Activated T-helper 1 cell treated with Interleukin-2 at 50 U/mL for 16 hours (primary cell): ENCODE results near the gene NFATC2IP.
"Not testable (repeated sequence)": the region's sequence is repeated elsewhere in the genome, so short reads cannot be mapped to it uniquely, and the experiment has no call there.

Experiments
- DNase-seq: peaks from one replicate; pipeline ENCODE4 v3.0.0-alpha.2; 2020; ENCODE audit warnings: low read depth

NFATC2IP gene

DNA sequence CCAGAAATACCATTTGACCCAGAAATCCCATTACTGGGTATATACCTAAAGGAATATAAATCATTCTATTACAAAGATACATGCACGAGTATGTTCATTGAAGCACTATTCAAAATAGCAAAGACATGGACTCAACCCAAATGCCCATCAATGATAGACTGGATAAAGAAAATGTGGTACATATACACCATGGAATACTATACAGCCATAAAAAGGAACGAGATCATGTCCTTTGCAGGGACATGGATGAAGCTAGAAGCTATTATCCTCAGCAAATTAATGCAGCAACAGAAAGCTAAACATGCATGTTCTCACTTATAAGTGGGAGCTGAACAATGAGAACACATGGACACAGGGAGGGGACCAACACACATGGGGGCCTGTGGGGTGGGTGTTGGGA, 24.5 kb upstream of the NFATC2IP start:
- not testable (repeated sequence) for DNase-seq

DNA sequence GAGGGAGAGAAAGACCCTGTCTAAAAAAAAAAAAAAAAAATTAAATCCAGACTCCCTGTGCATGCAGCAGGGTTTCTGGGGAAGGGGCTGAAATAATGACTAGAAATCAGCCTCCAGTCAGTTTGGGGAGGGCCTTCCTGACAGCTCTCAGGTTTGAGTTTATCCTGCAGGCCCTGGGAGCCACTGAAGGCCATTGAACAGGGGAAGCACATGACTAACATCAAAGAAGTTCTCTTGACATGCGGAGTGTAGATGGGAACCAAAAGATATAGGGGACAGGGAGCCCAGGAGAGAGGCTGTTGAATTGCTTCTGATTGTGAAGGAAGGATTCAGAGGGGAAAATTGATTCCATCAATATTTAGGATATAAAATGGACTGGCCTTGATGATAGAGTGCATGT, 22.9 kb upstream of the NFATC2IP start:
- DNase-seq = no peak

DNA sequence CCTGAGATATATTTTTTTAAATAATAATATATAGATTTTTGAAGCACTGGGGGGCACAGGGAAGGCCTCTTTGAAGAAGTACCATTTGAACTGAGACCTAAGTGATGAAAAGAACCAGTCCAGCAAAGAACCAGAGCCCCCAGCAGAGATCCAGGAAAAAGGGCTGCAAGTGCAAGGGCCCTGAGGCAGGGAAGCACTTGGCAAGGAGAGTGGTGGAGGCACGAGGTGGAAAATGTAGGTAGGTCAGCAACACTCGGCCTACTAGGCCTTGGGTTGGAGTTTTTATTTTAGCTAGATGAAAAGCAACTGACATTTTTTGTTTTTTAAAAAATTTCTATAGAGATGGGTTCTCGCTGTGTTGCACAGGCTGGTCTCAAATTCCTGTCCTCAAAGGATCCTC, 20.5 kb upstream of the NFATC2IP start:
- DNase-seq = no peak

DNA sequence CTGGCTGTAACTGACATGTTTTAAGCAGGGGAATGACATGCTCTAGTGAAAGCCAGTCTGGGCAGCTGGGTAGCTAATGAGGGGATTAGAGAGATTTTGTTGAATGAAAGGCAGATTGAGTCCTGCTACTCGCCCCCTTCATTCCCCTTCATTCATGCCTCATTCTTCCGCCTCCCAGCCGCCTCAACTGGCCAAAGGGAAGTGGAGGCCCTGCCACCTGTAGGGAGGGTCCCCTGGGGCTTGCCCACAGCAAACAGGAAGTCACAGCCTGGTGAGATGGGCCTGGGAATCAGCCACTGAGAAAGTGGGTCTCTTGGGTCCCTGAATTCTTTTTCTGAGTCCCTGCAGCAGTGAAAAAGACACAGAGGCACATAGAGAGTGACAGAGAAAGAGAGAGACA, 20.1 kb upstream of the NFATC2IP start:
- no peak for DNase-seq

DNA sequence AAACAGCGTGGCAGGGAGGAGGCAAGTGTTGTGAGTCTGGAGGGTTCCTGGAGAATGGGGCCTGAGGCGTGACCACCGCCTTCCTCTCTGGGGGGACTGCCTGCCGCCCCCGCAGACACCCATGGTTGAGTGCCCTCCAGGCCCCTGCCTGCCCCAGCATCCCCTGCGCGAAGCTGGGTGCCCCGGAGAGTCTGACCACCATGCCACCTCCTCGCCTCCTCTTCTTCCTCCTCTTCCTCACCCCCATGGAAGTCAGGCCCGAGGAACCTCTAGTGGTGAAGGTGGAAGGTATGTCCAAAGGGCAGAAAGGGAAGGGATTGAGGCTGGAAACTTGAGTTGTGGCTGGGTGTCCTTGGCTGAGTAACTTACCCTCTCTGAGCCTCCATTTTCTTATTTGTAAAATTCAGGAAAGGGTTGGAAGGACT, 18.9 kb upstream of the NFATC2IP start, which contains the start of gene CD19:
CD19 (plus strand) TSS at position 171 of the 425 bp plus-strand sequence; CDS start at position 201, 30 bp downstream.
- no peak for DNase-seq

DNA sequence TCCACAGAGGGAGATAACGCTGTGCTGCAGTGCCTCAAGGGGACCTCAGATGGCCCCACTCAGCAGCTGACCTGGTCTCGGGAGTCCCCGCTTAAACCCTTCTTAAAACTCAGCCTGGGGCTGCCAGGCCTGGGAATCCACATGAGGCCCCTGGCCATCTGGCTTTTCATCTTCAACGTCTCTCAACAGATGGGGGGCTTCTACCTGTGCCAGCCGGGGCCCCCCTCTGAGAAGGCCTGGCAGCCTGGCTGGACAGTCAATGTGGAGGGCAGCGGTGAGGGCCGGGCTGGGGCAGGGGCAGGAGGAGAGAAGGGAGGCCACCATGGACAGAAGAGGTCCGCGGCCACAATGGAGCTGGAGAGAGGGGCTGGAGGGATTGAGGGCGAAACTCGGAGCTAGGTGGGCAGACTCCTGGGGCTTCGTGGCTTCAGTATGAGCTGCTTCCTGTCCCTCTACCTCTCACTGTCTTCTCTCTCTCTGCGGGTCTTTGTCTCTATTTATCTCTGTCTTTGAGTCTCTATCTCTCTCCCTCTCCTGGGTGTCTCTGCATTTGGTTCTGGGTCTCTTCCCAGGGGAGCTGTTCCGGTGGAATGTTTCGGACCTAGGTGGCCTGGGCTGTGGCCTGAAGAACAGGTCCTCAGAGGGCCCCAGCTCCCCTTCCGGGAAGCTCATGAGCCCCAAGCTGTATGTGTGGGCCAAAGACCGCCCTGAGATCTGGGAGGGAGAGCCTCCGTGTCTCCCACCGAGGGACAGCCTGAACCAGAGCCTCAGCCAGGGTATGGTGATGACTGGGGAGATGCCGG, 18.2 kb upstream of the NFATC2IP start:
- DNase-seq = no peak

DNA sequence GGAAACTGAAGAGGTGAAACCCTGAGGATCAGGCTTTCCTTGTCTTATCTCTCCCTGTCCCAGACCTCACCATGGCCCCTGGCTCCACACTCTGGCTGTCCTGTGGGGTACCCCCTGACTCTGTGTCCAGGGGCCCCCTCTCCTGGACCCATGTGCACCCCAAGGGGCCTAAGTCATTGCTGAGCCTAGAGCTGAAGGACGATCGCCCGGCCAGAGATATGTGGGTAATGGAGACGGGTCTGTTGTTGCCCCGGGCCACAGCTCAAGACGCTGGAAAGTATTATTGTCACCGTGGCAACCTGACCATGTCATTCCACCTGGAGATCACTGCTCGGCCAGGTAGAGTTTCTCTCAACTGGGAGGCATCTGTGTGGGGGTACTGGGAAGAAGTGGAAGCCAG, 17.6 kb upstream of the NFATC2IP start:
- DNase-seq = no peak

DNA sequence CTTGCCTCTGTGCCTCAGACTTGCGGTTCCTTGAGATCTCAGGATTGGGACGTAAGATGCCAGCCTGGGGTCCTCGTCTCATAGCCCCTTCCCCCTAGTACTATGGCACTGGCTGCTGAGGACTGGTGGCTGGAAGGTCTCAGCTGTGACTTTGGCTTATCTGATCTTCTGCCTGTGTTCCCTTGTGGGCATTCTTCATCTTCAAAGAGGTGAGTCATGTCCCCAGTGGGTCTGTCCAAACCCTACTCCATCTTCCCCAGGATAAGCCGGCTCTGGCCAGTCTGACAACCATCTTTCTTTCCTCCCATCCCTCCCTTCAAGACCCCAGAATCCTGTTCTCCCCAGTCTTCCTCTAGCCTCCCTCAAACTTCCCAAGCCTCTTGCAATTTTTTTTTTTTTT, 15.4 kb upstream of the NFATC2IP start:
- no peak for DNase-seq

DNA sequence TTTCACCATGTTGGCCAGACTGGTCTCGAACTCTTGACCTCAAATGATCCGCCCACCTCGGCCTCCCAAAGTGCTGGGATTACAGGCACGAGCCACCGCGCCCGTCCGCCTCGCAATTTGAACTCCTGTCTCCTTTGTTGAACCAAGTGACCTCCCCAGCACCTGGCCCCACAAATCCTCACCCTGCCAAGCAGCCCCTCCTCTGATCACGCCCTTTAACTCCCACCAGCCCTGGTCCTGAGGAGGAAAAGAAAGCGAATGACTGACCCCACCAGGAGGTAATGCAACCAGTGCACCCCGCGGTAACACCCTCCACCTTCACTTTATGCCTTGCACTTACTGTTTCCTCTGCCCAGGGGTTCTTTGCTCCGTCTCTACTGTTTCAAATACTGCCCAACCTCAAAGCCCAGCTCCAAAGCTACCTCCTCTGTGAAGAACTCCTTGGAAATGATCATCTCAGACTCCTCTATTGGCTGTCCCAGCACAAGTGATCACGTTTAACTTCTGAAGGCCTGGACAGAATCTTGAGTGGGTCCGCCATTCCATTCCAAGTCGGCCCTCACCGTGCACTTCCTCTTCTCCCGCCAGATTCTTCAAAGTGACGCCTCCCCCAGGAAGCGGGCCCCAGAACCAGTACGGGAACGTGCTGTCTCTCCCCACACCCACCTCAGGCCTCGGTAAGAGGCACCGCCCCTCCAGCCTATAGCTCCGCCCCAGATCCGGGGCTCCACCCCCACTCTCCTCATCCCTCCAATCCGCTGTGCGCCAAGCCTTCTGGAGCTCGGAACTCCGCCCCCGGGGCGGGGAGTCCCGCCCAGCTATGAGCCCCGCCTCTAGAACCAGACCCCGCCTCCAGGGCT, 14.6 kb upstream of the NFATC2IP start:
- DNase-seq = peak; percentile 68

DNA sequence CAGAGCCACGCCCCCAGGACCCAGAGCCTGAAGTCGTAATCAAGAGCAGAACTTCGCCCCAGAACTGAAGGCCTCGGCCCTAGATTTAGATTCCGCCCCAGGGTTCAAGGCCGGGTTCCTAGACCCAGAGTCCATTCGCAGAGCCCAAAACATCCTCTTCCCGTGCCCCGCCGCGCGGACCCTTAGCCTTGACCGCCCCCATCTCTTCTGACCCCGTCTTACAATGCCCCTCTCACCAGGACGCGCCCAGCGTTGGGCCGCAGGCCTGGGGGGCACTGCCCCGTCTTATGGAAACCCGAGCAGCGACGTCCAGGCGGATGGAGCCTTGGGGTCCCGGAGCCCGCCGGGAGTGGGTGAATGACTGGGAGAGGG, 14.0 kb upstream of the NFATC2IP start:
- no peak for DNase-seq

DNA sequence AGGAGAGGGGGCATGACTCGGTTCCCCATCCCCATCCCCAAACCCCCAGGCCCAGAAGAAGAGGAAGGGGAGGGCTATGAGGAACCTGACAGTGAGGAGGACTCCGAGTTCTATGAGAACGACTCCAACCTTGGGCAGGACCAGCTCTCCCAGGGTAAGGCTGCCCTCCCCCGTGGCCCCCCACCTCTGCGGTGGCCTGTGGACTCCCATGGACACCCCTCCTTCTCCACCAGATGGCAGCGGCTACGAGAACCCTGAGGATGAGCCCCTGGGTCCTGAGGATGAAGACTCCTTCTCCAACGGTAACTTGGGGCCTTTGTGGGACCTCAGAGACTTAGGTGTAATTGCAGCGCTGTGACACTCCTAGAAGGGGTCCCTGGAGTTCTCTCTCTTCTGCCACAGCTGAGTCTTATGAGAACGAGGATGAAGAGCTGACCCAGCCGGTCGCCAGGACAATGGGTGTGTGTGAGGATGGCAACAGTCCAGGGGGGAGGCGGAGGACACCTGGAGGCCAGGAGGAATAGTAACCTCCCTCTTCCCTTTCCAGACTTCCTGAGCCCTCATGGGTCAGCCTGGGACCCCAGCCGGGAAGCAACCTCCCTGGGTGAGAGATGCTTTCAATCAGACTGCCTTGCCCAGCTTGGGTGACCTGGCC, 13.4 kb upstream of the NFATC2IP start:
- no peak for DNase-seq

DNA sequence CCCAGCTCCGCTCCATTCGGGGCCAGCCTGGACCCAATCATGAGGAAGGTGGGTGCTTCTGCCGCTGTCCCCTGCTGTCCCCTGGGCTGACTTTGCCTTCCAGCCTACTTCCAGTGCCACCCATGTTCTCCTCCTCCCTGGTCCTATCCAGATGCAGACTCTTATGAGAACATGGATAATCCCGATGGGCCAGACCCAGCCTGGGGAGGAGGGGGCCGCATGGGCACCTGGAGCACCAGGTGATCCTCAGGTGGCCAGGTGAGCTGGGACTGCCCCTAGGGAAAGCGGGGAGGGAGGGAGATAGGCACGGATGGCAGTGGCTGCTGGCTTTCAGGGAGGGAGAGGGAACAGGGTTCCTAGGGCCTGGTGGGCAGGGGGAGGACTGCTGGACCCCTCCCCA, 12.0 kb upstream of the NFATC2IP start:
- DNase-seq = no peak

DNA sequence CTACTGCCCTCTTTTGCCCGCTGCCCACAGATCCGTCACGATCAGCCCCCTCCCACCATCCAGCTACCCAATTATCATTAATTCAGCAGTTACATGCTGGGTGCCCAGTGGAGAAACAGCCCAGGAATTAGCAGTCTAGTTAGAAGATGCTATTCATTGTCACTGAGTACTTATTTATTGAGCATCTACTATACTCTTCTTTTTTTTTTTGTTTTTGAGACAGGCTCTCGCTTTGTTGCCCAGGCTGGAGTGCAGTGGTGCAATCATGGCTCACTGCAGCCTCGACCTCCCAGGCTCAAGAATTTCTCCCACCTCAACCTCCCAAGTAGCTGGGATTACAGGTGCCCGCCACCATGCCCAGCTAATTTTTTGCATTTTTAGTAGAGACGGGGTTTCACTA, 10.9 kb upstream of the NFATC2IP start:
- not testable (repeated sequence) for DNase-seq

DNA sequence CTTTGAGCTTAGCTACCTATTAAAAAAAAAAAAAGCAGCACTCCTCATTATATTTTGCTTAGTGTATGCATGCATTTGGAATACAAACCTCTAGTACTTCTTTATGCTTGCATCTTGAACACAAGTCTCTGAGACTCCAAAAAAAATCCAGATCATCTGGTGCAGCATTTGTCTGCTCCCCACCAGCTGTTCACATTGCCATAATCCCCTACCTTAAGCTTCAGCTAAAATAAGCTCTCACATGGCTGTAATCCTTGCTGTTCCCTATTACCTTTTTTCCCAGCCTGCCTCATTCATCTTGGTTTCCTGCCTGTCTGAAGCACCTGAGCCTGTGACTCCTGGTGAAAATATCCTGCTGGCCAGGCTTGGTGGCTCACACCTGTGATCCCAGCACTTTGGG, 7.5 kb upstream of the NFATC2IP start:
- no peak for DNase-seq

DNA sequence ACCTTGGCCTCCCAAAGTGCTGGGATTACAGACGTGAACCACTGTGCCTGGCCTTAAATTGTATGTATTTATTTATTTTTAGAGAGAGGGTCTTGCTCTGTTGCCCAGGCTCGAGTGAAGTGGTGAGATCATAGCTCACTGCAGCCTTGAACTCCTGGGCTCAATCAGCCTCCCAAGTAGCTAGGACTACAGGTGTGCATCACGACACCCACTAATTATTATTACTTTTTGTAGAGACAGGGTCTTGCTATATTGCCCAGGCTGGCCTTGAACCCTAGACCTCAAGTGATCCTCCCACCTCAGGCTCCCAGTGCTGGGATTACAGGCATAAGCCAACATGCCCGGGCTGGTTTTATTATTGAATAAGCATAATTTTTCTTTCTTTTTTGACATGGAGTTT, 4.1 kb upstream of the NFATC2IP start:
- no peak for DNase-seq

DNA sequence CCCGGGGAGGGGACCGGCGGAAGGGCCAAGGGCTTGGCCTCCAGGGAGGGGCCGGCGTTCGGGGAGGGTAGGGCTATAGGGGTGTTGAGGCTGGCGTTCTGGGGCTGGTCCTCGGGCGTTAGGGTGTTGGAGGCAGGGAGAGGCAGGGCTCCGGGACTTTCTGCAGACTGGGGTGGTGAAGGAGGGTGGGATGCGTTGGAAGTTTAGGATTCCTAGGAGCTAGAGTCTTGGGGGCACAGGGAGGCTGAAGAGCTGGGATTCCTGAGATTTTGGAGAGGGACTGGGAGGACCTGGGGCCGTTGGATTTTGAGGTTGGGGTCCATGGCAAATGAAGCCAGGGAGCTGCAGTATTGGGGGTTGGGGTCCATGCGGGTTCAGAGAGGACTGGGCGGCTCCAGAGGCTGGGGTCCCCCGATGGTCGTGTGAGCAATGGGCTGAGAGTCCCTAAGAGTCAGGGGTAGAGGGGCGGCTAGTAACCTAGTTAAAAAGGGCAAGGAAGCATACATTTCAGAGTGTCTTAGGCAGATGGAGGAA, 740 bp downstream of the NFATC2IP start:
- peak; percentile 18 for DNase-seq

DNA sequence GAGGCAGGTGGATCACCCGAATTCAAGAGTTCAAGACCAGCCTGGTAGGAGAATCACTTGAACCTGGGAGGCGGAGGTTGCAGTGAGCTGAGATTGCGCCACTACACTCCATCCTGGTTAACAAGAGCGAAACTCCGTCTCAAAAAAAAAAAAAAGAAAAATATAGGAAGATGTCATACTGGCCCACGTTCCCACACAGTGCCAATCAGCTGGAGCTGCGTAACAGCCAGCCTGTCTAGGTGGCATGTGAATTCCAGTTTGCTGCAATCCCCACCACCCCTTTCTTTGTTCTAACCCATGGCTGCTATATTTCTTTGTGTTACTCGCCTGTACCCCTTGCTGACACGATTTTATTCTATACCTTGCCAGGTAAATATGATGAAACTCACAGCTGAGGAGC, 7.5 kb downstream of the NFATC2IP start:
- no peak for DNase-seq

DNA sequence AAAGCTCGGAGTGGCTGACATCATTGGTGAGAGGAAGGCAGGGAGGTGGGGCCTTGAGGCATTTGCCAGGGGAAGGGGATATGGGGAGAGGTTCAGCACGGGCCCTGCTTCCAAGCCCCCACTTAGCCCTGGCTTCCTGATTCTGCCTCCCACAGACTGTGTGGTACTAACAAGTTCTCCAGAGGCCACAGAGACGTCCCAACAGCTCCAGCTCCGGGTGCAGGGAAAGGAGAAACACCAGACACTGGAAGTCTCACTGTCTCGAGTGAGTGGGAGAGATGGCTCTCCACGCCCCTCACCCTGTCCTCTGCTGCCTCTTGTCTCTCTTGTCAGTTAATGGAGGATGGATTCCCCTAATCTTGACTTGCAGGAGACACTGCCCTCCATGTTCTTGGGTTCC, 8.1 kb downstream of the NFATC2IP start:
- DNase-seq = no peak

DNA sequence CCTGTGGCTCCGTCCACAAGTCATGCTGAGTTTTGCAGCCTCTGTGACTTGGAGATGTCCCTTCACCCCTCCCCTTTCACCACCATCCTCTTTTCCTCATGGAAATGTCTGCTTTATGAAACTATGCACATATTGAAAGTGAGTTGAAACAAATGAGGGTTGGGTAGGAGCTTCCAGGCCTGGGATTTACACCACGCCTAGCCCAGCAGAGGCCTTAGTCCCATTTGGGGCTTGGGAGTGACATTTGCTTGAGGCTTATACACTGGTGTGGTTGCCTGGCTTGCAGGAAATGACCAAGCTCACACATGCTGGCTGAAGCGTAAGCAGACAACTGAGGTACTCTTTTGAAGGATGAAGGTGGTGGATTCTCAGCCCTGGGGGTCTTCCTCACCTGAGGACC, 13.3 kb downstream of the NFATC2IP start:
- no peak for DNase-seq

DNA sequence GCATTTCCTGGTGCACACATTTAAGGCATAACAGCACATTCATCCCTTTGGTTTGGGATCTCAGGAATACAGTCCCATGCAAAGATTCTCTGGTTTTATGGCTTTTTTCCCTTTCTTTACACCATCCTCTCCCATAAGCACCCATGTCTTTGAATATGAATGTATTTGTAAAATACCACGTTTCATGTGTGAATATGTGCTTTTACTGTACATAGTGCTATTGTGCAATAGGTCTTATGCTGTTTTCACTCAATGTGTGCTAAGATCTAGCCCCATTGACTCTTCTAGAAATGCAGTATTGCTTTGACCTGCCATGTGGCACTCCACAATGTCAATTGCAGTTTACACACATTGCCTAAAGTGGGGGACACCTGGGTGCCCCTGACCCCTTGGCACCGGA, 13.8 kb downstream of the NFATC2IP start:
- no peak for DNase-seq

DNA sequence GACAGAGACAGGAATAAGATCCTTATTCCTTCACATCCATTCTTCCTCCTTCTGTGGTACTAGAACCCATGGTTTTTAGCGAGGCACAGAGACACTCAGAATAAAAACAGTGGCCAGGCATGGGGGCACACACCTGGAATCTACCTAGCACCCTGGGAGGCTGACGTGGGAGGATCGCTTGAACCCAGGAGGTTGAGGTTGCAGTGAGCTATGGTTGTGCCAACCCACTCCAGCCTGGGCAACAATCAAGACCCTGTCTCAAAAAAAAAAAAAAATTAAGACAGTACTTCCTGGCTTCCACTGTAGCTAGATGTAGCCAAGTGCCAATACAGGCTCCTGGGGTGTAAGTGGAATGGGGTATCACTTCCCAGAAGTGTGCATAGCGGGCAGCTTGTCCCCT, 16.4 kb downstream of the NFATC2IP start:
- no peak for DNase-seq

DNA sequence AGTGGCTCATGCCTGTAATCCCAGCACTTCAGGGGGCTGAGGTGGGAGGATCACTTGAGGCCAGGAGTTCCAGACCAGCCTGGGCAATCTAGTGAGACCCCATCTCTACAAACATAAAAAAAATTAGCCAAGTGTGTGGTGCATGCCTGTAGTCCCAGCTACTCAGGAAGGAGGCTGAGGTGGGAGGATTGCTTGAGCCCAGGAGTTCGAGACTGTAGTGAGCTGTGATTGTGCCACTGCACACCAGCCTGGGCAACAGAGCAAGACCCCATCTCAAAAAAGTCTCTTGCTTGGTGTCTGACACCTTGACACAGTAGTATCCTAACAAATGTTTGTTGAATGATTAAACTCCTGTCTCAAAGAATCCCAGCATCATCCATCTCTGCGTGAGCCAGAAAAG, 19.0 kb downstream of the NFATC2IP start:
- DNase-seq = not testable (repeated sequence)
